A549 treated with AZD9567 at 1 μM for 4 hours (cell line): ENCODE measurements around the gene PTPN4. TPM values are rescaled to one million over a fixed set of nuclear protein-coding genes. Genes with fewer than 3 reads are reported as not detected.

Source experiments
- total RNA-seq: library from RNA; stranded (reverse); fragments of 200-300 nt; extraction: Qiagen RNA extraction; gene quantifications from 5 replicates; pipeline ENCODE4 v1.2.3, GENCODE V29; 2022; ENCODE audit not compliant: insufficient read depth

The PTPN4 gene
- total RNA-seq, result 13.5 to 31.0 TPM (median 15.9 TPM) in 5 replicates

GRCh38 chr2:119759451-119760236, at the start of gene PTPN4:
PTPN4 (plus strand) TSS chr2:119759922; CDS start chr2:119809854, 49,932 bp downstream.

GRCh38 chr2:120012771-120013596, 253.3 kb downstream of the PTPN4 start, which contains the start of gene EPB41L5:
EPB41L5 (plus strand) TSS chr2:120013077; CDS start chr2:120019085, 6,008 bp downstream.

Other genes starting within 250 kb of the PTPN4 start
- gene SCTR, start 235.4 kb upstream of the PTPN4 start, total RNA-seq, result not detected in 5 replicates
- 0.20 to 0.42 TPM (median 0.30 TPM) in 4 of 5 replicates, not detected in the other for gene CFAP221, start 215.5 kb upstream of the PTPN4 start, total RNA-seq
- 15.7 to 27.6 TPM (median 26.6 TPM) in 5 replicates for gene TMEM177, start 80.7 kb upstream of the PTPN4 start, total RNA-seq